Activated naive CD4-positive, alpha-beta T cell treated with Interleukin-2 at 50 U/mL for 16 hours (primary cell): ENCODE measurements around the gene MAPK4.
"Not testable (repeated sequence)": the region's sequence is repeated elsewhere in the genome, so short reads cannot be mapped to it uniquely, and the experiment has no call there.

ENCODE experiments used
- DNase-seq: peaks from one replicate; pipeline ENCODE4 v3.0.0-alpha.2; 2020

MAPK4 gene

DNA sequence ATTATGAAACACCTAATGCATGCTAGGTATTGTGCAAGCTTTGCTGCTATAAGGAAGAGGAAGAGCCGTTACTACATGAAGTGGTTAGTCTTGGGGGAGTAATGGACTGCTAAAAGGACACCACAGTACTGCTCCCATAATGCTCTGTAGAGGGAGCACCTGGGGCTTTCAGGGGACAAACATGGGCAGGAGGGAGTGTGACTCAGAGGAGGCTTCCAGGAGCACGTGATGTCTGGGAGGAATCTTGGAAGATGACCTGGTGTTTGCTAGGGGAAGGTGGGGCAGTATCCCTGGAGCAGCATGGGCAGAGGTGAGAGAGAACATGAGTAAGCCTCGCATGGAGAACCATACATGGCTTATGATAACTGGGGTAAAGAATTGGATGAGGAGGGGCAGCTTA lies 18.8 kb downstream of the MAPK4 start:
- DNase-seq: no peak

DNA sequence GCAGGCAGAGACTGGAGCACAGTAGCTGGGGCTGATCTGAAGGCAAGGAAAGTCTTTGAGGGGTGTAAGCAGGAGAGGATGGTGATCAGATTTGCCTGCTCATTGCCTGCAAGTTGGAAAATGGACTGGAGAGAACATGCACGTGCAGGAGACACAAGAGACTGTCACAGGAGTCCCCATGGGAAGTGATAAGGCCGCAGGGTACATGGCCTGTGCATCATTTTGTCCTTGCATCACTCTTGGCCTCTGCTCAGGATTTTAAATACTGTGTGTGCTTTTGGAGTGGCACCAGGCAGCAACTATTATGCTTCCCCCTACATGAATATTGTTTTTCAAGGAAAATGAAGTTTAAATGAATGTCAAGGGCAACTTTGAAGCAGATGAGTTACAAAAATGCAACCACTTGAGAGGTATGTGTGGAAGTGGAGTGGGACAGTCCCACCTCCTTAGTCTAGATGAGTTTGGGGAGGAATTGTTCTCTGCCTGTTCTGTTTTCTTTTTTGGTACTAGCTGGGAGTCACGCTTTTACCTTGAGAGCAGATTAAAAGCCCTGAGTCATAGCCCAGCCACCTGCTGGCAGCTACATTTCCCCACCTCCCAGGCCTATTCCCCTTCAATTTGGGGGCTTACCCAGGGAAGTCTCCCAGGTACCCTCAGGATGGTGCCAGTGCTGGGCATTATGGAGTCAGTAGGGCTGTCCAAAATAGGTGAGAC lies 19.3 kb downstream of the MAPK4 start:
- no peak for DNase-seq

- no peak for DNase-seq
Observed at GRCh38 chr18:50581517-50581916, 21.6 kb downstream of the MAPK4 start.

DNA sequence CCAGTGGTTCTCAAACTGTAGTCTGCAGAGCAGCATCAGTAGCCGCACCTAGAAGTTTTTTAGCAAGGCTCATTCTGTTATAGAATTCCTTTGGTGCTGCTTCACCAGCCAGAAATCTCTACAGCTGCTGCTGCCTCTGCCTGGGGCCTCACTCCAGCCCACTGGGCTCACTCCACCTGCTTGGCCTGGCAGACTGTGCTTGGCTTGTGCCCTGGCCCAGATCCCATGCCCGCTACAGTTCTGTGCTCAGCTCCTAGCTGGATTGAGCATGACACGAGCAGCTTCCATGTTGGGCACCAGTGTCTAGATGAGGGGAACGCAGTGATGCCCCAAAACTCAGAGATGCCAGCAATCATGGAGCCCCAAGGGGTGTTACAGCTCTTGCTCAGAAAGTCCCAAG lies 22.6 kb downstream of the MAPK4 start:
- no peak for DNase-seq

- no peak for DNase-seq
Observed at GRCh38 chr18:50586710-50587109, 26.8 kb downstream of the MAPK4 start.

DNA sequence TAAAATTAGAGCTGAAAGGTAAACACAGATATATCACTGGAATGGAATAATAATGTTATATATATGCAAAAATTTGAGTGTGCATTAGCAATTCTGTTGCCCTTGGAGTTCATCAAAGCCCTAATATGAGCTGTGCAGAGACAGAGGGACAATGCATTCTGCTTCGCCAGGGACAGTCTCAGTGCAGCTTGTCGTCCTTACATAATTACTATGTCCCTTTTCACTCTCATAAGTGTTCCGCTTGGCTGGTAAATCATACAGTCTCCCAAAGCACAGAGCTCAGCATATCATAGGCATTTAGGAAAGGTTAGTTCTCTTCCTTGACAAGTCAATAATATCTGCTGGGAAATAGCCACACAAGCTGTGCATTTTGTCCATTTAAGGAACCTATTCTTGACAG lies 30.7 kb downstream of the MAPK4 start:
- DNase-seq: no peak

DNA sequence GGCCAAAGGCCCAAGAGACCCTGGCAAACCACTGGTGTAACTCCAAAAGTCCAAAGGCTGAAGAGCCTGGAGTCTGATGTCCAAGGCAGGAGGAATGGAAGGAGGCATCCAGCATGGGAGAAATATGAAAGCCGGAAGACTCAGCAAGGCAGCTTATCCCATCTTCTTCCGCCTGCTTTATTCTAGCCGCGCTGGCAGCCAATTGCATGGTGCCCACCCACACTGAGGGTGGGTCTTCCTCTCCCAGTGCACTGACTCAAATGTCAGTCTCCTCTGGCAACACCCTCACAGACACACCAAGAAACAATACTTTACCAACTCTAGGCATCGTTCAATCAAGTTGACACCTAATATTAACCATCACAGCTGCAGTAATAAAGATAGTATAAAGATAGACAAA lies 34.1 kb downstream of the MAPK4 start:
- DNase-seq: no peak

DNA sequence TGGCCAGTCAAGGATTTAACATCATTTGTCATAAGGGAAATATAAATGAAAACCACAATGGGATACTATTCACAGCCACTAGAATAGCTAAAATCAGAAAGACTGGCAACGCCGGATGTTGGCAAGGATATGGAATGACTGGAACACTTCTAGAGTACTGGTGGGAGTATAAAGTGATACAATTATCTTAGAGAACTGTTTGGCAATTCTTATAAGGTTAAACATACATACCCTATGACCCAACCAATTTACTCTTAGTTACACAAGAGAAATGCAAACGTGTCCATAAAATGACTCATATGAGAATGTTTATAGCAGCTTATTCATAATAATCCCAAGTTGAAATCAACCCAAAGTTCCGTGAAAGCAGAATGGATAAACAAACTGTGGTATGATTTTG lies 35.1 kb downstream of the MAPK4 start:
- no peak for DNase-seq

DNA sequence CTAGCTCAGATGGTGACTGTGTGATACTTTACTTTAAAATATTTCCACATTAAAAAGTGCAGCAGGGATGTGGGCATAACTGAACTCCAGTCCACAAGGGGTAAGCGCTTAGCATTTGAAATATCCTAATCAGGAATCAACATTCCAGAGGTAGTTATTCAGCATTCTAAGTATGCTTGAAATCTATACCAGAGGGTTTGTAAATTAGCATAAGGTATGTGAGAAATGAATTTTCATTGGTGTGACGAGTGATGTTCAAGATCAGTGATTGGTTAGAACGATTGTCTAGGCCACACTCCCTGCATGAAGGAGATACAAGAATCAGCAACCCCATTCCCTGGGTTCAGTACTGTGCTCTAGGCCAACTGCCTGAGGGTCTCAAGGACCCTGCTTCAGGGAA lies 42.6 kb downstream of the MAPK4 start:
- DNase-seq: no peak

- no peak for DNase-seq
Observed at GRCh38 chr18:50606609-50607008, 46.7 kb downstream of the MAPK4 start.

- DNase-seq: no peak
Observed at GRCh38 chr18:50607378-50607926, 47.6 kb downstream of the MAPK4 start.

DNA sequence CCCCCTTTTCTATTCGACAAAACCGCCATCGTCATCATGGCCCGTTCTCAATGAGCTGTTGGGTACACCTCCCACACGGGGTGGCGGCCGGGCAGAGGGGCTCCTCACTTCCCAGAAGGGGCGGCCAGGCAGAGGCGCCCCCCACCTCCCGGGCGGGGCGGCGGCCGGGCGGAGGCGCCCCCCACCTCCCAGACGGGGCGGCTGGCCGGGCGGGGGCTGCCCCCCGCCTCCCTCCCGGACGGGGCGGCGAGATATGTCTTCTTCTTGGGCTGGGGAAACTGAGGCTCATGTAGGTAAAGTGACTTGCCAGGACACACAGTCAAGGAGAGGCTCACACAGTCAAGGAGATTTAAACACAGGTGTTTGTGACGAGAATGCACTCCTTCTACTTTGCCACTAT lies 49.3 kb downstream of the MAPK4 start:
- DNase-seq: not testable (repeated sequence)

- DNase-seq: no peak
Observed at GRCh38 chr18:50610349-50610748, 50.5 kb downstream of the MAPK4 start.

DNA sequence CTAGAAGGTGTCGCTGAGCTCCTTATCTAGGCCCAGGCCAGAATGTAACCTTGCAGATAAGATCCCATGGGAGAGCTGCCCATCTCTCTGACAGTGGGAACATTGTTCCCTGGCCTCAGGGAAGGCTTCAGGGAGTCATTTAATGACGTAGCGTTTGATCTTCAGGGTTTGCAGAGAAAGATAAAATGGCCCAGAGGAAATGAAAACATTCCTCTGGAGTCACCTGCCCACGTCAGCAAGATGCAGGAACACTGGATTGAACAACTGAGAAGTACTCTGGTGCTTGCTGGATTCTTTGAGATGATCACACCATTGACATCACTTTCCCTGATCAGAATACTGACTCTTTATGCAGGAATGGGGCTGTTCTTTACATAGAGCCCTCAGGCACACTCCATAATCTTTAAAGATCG lies 51.6 kb downstream of the MAPK4 start:
- DNase-seq: no peak

- no peak for DNase-seq
Observed at GRCh38 chr18:50614838-50615237, 55.0 kb downstream of the MAPK4 start.

GRCh38 chr18:50616484-50617048 lies 56.7 kb downstream of the MAPK4 start:
- DNase-seq: no peak

DNA sequence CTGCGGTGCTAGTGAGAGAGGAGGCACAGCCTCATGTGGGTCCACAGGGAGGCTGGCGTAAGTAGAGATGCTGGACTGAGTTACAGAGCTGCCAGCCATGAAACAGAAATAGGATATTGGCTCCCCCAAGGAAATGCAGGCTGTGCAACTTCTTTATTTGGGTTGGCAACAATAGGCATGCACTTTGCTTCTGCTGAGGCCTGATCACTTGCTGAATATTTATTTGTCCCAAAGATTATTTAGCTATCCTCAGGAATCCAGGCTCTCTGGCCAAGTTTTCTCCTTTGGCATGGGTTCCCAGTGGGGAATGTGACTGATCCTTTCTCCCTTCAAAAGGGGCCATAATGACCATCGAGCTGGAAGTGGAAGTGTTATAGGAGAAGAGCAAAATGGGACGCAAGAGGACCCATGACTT lies 60.0 kb downstream of the MAPK4 start:
- no peak for DNase-seq

DNA sequence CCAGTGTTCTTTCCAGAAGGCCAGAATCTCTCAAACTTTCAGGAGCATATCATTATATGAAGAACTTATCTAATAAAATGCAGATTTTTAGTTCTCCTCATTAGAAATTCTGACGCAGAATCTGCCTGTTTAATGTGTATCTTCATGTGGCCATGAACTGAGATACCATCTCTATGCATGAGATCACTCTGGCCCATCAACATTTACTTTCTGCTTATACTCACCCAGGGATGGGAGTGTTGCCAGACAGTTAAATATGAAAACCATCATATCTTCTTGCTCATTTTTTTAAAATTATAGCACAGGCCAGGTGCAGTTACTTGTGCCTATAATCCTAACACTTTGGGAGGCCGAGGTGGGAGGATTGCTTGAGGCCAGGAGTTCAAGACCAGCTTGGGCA lies 60.4 kb downstream of the MAPK4 start:
- DNase-seq: no peak

DNA sequence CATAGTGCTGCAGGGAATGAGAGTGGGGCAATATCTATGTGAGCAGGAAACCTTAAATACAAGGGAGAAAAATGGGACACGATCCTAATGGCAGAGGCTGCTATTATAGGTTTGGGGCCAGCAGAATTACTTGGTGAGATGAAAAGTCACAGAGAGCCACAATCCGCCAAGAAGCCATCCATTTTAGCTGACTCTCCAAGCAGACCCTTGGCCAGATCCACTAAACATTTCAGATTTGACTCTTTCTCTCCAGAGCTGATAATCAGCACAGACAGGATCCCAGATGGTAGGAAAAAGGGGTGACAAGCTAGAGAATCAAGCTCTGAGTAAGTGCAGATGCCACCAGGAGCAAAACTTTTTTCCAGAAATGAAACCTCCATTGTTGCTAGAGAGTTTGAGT lies 61.5 kb downstream of the MAPK4 start:
- DNase-seq: no peak

DNA sequence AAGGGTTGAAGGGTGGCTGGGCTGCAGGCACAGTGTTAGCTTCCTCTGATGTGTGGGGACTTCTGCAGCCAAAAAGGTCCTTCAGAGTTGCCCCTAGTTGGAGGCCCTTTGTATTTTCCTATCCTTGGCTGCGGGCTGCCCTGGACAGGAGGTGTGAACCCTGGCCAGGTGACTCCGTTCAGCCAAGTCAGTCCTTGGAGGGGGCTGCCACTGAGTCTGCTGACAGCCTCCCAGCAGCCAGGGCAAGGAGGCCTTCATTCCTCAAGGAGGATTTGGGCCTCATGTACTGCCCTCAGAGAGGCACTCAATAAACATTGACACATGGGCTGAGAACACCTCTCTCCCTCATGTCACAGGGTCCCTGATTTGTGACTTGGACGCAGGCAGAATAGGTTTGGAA lies 62.4 kb downstream of the MAPK4 start:
- no peak for DNase-seq

GRCh38 chr18:50622865-50623393 lies 63.0 kb downstream of the MAPK4 start:
- DNase-seq: no peak

- no peak for DNase-seq
Observed at GRCh38 chr18:50623694-50624352, 63.9 kb downstream of the MAPK4 start.

GRCh38 chr18:50624981-50625380 lies 65.1 kb downstream of the MAPK4 start:
- no peak for DNase-seq

DNA sequence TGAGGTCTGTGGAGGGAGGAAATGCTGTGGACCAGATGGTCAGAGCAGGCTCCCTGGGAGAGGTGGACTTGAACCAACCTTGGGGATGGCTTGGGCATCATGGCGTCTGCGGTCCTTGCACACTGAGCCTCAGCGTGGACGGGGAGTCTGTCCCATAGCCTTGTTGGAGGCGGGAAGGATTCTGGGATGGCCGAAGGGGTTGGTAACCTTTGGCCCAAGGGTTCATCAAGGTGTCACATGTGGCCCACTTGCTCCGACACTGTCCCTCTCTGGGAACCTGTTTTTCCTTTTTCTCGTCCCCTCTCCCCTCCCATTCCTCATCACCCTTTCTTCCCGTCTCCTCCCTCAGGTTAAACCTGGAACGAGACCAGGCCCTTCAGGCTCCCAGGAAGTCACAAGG lies 66.4 kb downstream of the MAPK4 start:
- DNase-seq: no peak
